ENCODE measurements around the gene NKTR.
A peak's percentile ranks its signal among the peaks of the same experiment; 100 is the strongest.

NKTR gene

GRCh38 chr3:42612217-42612616 is 11.7 kb downstream of the NKTR start:
- H3K9me3 Mint-ChIP-seq = no peaks in the 10 kb centered on the region
- ATAC-seq = no peak
- no peaks in the 10 kb centered on the region for H3K27me3 Mint-ChIP-seq
- H3K4me1 Mint-ChIP-seq = peaks cover 51% of the 10 kb centered on the region
- no peak overlapping the region for H3K27ac Mint-ChIP-seq
- peaks cover 17% of the 10 kb centered on the region for H3K36me3 Mint-ChIP-seq (ENCODE audit: low read depth)
- DNase-seq = no peak
- no peak overlapping the region for H3K4me3 Mint-ChIP-seq

DNA sequence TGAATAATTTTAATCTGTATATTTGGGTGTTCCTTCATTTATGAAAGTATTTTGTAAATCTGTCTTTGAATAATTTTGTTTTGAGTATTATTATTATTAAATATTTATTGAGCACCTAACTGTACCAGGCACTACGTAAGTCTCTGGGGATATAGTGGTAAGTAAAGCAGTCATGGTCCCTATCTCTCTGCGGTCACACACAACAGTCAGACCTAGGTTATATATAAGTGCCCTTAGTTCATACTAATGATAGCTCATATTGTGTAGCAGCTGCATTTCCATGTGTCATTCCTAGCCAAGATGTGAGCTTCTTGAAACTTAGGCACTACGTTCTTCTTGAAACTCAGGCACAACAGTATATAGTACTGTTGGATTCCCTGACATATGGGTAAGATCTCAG is 12.4 kb downstream of the NKTR start:
- H3K4me3 Mint-ChIP-seq = no peak overlapping the region
- DNase-seq (no peak), ATAC-seq (no peak)
- no peaks in the 10 kb centered on the region for H3K27me3 Mint-ChIP-seq
- H3K4me1 Mint-ChIP-seq = peaks cover 48% of the 10 kb centered on the region
- no peaks in the 10 kb centered on the region for H3K9me3 Mint-ChIP-seq
- no peak overlapping the region for H3K27ac Mint-ChIP-seq
- peaks cover 13% of the 10 kb centered on the region for H3K36me3 Mint-ChIP-seq (ENCODE audit: low read depth)

DNA sequence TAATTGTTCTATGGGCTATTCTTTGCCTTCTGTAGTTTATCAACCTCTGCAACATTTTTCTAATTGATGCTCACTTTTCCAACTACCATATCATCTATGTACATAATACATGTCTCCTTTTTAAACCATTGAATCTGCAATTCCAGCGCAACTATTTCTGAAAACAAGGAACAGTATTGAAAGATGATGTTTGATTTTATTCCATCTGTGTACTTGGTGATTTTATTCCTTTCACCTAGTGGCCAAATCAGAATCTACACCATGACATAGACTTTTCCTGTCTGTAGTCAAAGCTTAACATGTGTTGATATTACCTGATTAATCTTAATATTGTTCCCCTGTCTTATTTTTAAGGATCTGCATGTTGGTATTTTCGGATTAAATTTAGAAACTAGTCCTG is 13.0 kb downstream of the NKTR start:
- H3K9me3 Mint-ChIP-seq = no peaks in the 10 kb centered on the region
- no peak overlapping the region for H3K27ac Mint-ChIP-seq
- no peaks in the 10 kb centered on the region for H3K27me3 Mint-ChIP-seq
- H3K4me3 Mint-ChIP-seq = no peak overlapping the region
- DNase-seq = no peak
- H3K36me3 Mint-ChIP-seq (ENCODE audit: low read depth) = peaks cover 13% of the 10 kb centered on the region
- H3K4me1 Mint-ChIP-seq = peaks cover 48% of the 10 kb centered on the region
- no peak for ATAC-seq

DNA sequence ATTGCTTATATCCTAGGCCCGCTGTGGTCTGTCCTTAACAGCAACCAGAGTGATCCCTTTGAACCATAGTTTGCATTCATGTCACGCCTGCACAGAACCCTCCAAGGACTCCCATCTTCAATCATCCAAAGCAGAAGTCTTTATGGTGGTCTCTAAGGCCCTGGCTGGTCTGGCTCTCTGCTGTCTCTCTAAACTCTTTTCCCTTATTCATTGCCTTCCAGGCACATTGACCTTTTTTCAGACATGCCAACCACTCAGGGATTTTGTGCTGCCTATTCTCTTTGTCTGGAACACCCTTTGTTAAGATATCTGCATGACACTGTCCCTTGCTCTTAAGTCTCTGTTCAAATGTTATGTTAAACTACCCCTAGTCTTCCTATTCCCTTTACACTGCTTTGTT is 31.1 kb downstream of the NKTR start:
- Mint-ChIP-seq H3K36me3 (ENCODE audit: low read depth) (peaks cover 50% of the 10 kb centered on the region), H3K9me3 (no peaks in the 10 kb centered on the region), H3K27ac (no peak overlapping the region)

GRCh38 chr3:42632146-42632545 is 31.7 kb downstream of the NKTR start:
- DNase-seq (no peak), ATAC-seq (no peak)

More for the DNA sequence above, 31.1 kb downstream of the NKTR start:
- Mint-ChIP-seq H3K4me3 (no peak overlapping the region), H3K4me1 (peaks cover 8% of the 10 kb centered on the region), H3K27me3 (no peaks in the 10 kb centered on the region)
- no peak for ATAC-seq
- DNase-seq = no peak

GRCh38 chr3:42633544-42633943 is 33.1 kb downstream of the NKTR start:
- Mint-ChIP-seq H3K27me3 (no peaks in the 10 kb centered on the region), H3K9me3 (no peaks in the 10 kb centered on the region), H3K36me3 (ENCODE audit: low read depth) (peaks cover 43% of the 10 kb centered on the region), H3K4me3 (no peak overlapping the region), H3K4me1 (peaks cover 4% of the 10 kb centered on the region), H3K27ac (no peak overlapping the region)
- ATAC-seq (no peak), DNase-seq (no peak)

More at GRCh38 chr3:42632146-42632545, 31.7 kb downstream of the NKTR start:
- Mint-ChIP-seq H3K36me3 (ENCODE audit: low read depth) (peaks cover 50% of the 10 kb centered on the region), H3K27ac (no peak overlapping the region), H3K9me3 (no peaks in the 10 kb centered on the region), H3K4me3 (no peak overlapping the region), H3K4me1 (peaks cover 7% of the 10 kb centered on the region), H3K27me3 (no peaks in the 10 kb centered on the region)

- Mint-ChIP-seq H3K4me1 (peaks cover 4% of the 10 kb centered on the region), H3K36me3 (ENCODE audit: low read depth) (peaks cover 48% of the 10 kb centered on the region), H3K4me3 (no peak overlapping the region), H3K27me3 (no peaks in the 10 kb centered on the region), H3K27ac (peak overlapping the region; percentile 25), H3K9me3 (no peaks in the 10 kb centered on the region)
- DNase-seq = no peak
- ATAC-seq = peak; percentile 60
Measured at GRCh38 chr3:42635111-42635510, 34.6 kb downstream of the NKTR start.

- H3K36me3 Mint-ChIP-seq (ENCODE audit: low read depth) = peaks cover 43% of the 10 kb centered on the region
- H3K27me3 Mint-ChIP-seq = no peaks in the 10 kb centered on the region
- H3K27ac Mint-ChIP-seq = no peak overlapping the region
- DNase-seq = no peak
- ATAC-seq = no peak
- peaks cover 9% of the 10 kb centered on the region for H3K4me1 Mint-ChIP-seq
- H3K9me3 Mint-ChIP-seq = no peaks in the 10 kb centered on the region
- no peak overlapping the region for H3K4me3 Mint-ChIP-seq
Measured at GRCh38 chr3:42637001-42637400, 36.5 kb downstream of the NKTR start.

- H3K27ac Mint-ChIP-seq = no peak overlapping the region
- H3K4me3 Mint-ChIP-seq = no peak overlapping the region
- no peaks in the 10 kb centered on the region for H3K27me3 Mint-ChIP-seq
- ATAC-seq = peak; percentile 84
- peaks cover 45% of the 10 kb centered on the region for H3K36me3 Mint-ChIP-seq (ENCODE audit: low read depth)
- H3K9me3 Mint-ChIP-seq = no peaks in the 10 kb centered on the region
- H3K4me1 Mint-ChIP-seq = peaks cover 9% of the 10 kb centered on the region
- no peak for DNase-seq
Measured at GRCh38 chr3:42638339-42638842, 37.9 kb downstream of the NKTR start.

- Mint-ChIP-seq H3K4me1 (peaks cover 9% of the 10 kb centered on the region), H3K36me3 (ENCODE audit: low read depth) (peaks cover 41% of the 10 kb centered on the region), H3K27me3 (no peaks in the 10 kb centered on the region), H3K27ac (no peak overlapping the region), H3K4me3 (no peak overlapping the region), H3K9me3 (no peaks in the 10 kb centered on the region)
- no peak for ATAC-seq
- DNase-seq = no peak
Measured at GRCh38 chr3:42639192-42639591, 38.7 kb downstream of the NKTR start.

DNA sequence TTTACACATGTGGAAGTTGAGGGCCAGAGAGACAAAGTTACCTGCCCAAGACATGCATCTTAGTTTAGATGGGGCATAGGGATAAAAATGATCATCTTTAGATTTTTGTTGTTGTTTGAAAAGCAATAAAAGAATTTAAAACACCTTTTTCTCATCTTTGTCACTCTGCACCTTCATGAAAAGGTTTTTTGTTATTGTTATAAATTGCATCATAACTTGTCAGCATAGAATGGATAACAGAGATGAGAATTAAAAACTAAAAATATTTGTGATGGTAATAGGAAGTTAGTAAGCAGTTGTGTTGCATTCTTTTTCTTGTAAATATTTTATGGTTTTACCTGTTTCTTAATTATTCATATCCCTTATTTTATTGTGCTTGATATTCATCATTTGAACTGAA is 39.6 kb downstream of the NKTR start:
- H3K27me3 Mint-ChIP-seq = no peaks in the 10 kb centered on the region
- DNase-seq (no peak), ATAC-seq (no peak)
- H3K4me3 Mint-ChIP-seq = no peak overlapping the region
- H3K4me1 Mint-ChIP-seq = peaks cover 6% of the 10 kb centered on the region
- no peak overlapping the region for H3K27ac Mint-ChIP-seq
- H3K9me3 Mint-ChIP-seq = no peaks in the 10 kb centered on the region
- peaks cover 47% of the 10 kb centered on the region for H3K36me3 Mint-ChIP-seq (ENCODE audit: low read depth)

GRCh38 chr3:42640771-42641370 is 40.4 kb downstream of the NKTR start:
- peak overlapping the region; percentile 55 for H3K27ac Mint-ChIP-seq
- H3K27me3 Mint-ChIP-seq = no peaks in the 10 kb centered on the region
- ATAC-seq = no peak
- no peaks in the 10 kb centered on the region for H3K9me3 Mint-ChIP-seq
- peaks cover 46% of the 10 kb centered on the region for H3K36me3 Mint-ChIP-seq (ENCODE audit: low read depth)
- peaks cover 5% of the 10 kb centered on the region for H3K4me1 Mint-ChIP-seq
- DNase-seq = no peak
- H3K4me3 Mint-ChIP-seq = no peak overlapping the region

DNA sequence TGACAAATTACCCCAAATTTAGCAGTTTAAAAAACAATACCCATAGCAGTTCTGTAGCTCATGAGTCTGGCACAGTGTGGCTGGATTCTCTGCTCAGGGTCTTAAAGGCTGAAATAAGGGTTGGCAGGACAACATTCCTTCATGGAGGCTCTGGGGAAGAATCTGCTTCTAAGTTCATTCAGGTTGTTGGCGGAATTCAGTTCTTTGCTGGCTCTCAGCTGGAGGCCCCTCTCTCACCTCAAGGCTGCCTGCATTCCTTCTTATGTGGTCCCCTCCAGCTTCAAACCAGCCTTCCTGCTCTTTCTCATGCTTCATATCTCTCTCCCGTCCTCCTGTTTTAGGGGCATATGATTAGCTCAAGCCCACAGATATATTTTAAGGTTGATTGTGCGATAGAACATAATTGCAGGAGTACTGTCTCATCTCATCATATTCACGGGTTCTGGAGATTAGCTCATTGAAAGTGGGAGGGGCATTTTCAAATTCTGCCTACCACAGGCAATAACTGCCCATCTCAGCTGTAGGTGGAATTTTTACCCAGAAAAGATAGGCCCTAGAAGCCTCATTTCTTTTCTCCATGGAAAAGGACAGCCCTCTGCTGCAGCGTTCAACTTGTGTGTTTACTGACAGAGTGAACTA is 47.5 kb downstream of the NKTR start:
- Mint-ChIP-seq H3K27me3 (no peaks in the 10 kb centered on the region), H3K4me3 (no peak overlapping the region), H3K9me3 (no peaks in the 10 kb centered on the region), H3K27ac (peak overlapping the region; percentile 40), H3K4me1 (peaks cover 11% of the 10 kb centered on the region), H3K36me3 (ENCODE audit: low read depth) (peaks cover 35% of the 10 kb centered on the region)
- ATAC-seq (no peak), DNase-seq (no peak)

DNA sequence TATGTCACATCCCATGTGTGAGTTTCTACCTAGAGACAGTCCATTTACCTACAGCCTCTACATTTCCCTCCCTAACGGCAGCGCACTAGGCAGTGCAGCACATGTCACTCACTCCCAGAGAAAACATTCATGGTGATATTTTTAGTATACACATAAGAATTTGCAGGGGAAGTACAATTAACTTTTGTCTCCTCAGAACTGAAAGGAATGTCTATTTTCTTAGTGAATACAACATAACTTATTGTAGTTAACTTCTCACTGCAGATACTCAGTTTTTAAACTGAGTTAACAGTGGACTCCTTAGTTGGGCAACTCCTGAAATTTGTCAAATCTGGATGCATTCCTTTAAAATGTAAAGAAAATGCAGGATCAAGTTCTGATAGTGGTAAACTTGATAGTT is 48.5 kb downstream of the NKTR start:
- H3K27me3 Mint-ChIP-seq = peaks cover 2% of the 10 kb centered on the region
- H3K27ac Mint-ChIP-seq = no peak overlapping the region
- H3K4me1 Mint-ChIP-seq = peaks cover 16% of the 10 kb centered on the region
- DNase-seq = no peak
- H3K9me3 Mint-ChIP-seq = no peaks in the 10 kb centered on the region
- no peak overlapping the region for H3K4me3 Mint-ChIP-seq
- ATAC-seq = no peak
- peaks cover 26% of the 10 kb centered on the region for H3K36me3 Mint-ChIP-seq (ENCODE audit: low read depth)

DNA sequence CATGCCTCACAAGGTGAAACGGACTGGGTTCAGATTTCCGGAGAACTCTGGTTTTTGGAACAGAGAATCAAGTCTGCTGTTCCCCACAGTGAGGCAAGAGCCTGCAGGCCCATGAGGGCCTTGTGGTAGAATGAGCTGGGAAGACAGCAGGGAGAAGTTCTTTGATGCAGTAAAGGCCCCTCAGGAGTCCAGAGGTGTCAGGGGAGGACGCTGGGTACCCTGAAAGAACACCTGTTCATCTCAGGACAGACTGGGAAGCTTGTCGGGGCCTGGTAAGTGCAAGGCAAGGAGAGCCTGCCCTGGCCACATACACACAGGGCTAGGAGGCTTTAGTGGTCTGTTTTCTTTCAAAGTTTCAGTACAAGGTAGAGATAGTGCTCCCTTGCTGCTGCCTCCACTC is 49.3 kb downstream of the NKTR start:
- Mint-ChIP-seq H3K4me1 (peaks cover 16% of the 10 kb centered on the region), H3K27ac (peak overlapping the region; percentile 8), H3K4me3 (no peak overlapping the region), H3K9me3 (no peaks in the 10 kb centered on the region), H3K27me3 (peaks cover 2% of the 10 kb centered on the region), H3K36me3 (ENCODE audit: low read depth) (peaks cover 22% of the 10 kb centered on the region)
- DNase-seq (no peak), ATAC-seq (no peak)
